Esophagus squamous epithelium (tissue), 5 donors: ENCODE data around the gene C2orf49. TPM values are rescaled to one million over a fixed set of nuclear protein-coding genes. Genes with fewer than 3 reads are reported as not detected.
A peak's percentile ranks its signal among the peaks of the same experiment; 100 is the strongest.

Source experiments
- DNase-seq: peaks from one replicate; lab custom pipeline; 2025; lab: John Stamatoyannopoulos, UW
- H3K27ac ChIP-seq, 4 donors: fragments of 200-600 bp; sonication (generic); one replicate each; pipeline ENCODE4 v1.5.1; 2016 to 2019; ENCODE audit warnings: mild to moderate bottlenecking in 1 of 4
- H3K27me3 ChIP-seq, 4 donors: fragments of 200-600 bp; sonication (generic); 1 replicate in 3 of 4; 2 replicates in 1 of 4; pipeline versions ENCODE4 v1.5.1 to v1.6.0; 2017 to 2021; ENCODE audit warnings: antibody characterized with exemption in 1 of 4
- H3K36me3 ChIP-seq, 3 donors: fragments of 200-600 bp; sonication (generic); one replicate each; pipeline ENCODE4 v1.5.1; 2016 to 2019
- H3K4me1 ChIP-seq, 3 donors: fragments of 200-600 bp; sonication (generic); one replicate each; pipeline ENCODE4 v1.5.1; 2017 to 2019
- H3K4me3 ChIP-seq, 4 donors: fragments of 200-600 bp; sonication (generic); 1 replicate in 3 of 4; 2 replicates in 1 of 4; pipeline ENCODE4 v1.5.1; 2016 to 2019; ENCODE audit warnings: mild to moderate bottlenecking in 2 of 4, moderate library complexity in 1 of 4
- H3K9me3 ChIP-seq, 3 donors: fragments of 200-600 bp; sonication (generic); one replicate each; pipeline ENCODE4 v1.5.1; 2016 to 2019
- POLR2A ChIP-seq, 4 donors: fragments of 450-650 bp; IDR thresholded peaks; one replicate each; pipeline ENCODE4 v1.6.1; 2017; ENCODE audit warnings: antibody characterized with exemption in 4 of 4, mild to moderate bottlenecking in 4 of 4, moderate library complexity in 3 of 4
- WGBS, 2 donors: methylation state at CpG; one replicate each; pipeline ENCODE4 v1.1.5; 2018; 5-methylcytosine and 5-hydroxymethylcytosine counted together
- intact Hi-C: fragments of 100-400 bp; cut with DNase I; formaldehyde crosslinking; loops from one replicate; pipeline ENCODE4 v1.15.0; 2022
- total RNA-seq, 4 donors: library from RNA; depleted of rRNA; stranded (reverse); fragments of >200 nt; gene quantifications; one replicate each; pipeline ENCODE4 v1.1.0, GENCODE V29; 2016
- TF ChIP-seq, protein P1 (sequence below), 6 experiments: fragments of 450-650 bp in 4 of 6; fragments of 200-600 bp in 2 of 6; sonication (generic) in 2 of 6; IDR thresholded peaks; one replicate each; pipeline ENCODE4 v1.5.1; 2016 to 2019; ENCODE audit warnings: antibody characterized with exemption in 6 of 6, mild to moderate bottlenecking in 4 of 6, moderate library complexity in 4 of 6
- donor health status: DM: yes; HTN: yes; CAD: no.

C2orf49 gene
- total RNA-seq, 4 donors from 2014 or later, result 9.3 to 19.8 (median 12.4) TPM

DNA sequence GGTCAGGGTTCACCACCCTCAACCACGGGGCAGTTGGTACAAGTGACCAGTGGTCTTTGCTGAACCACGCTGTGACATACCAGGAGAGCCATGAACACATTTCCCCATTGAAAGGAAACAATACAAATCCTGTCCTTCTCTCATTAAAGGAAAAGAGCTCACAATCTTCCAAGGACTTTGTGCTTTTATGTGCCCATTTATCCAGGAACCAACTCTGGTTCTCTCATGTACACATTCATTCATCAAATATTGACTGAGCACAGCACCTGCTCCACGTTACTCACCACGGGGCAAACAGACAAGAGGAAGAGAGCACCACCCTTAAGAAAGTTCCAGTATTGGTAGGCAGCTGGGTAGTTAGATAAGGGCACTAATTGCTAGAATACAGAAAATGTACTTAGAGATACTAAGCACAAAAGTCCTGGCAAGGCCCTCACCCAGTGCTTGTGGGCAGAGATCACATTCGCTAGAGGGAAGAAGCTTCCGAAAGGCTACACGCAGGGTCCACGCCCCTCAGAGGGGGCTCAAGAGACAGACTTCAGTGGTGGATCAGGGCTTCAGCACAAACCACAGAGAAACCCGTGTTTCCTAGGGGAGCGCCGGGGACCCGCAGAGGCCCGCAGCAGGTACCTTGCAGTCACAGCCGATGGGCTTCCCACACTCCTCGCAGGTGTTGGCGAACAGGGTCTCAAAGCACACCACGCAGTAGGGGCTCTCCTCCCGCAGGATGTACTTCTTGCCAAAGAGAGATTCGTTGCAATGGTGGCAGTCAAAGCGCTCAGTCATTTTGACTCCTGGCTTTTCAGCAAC is 48.6 kb downstream of the C2orf49 start:
- intact Hi-C loops, result no loop called here
- 83 to 85% methylated on average over 14 to 16 of the region's 20 CpGs for WGBS, 2 donors
- no peak overlapping the region for H3K27ac ChIP-seq
- H3K9me3 ChIP-seq, result no peaks in the 10 kb centered on the region
- no peak overlapping the region for H3K4me3 ChIP-seq
- H3K27me3 ChIP-seq, result no peaks in the 10 kb centered on the region
- DNase-seq, result no peak
- no peak for TF ChIP-seq POLR2A (IDR thresholded peaks at IDR 0.05)
- TF ChIP-seq, protein P1, sequence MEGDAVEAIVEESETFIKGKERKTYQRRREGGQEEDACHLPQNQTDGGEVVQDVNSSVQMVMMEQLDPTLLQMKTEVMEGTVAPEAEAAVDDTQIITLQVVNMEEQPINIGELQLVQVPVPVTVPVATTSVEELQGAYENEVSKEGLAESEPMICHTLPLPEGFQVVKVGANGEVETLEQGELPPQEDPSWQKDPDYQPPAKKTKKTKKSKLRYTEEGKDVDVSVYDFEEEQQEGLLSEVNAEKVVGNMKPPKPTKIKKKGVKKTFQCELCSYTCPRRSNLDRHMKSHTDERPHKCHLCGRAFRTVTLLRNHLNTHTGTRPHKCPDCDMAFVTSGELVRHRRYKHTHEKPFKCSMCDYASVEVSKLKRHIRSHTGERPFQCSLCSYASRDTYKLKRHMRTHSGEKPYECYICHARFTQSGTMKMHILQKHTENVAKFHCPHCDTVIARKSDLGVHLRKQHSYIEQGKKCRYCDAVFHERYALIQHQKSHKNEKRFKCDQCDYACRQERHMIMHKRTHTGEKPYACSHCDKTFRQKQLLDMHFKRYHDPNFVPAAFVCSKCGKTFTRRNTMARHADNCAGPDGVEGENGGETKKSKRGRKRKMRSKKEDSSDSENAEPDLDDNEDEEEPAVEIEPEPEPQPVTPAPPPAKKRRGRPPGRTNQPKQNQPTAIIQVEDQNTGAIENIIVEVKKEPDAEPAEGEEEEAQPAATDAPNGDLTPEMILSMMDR (IDR thresholded peaks at IDR 0.05), result no peak
- H3K4me1 ChIP-seq, result peaks cover 12 to 90% (median 36%) of the 10 kb centered on the region in 3 donors
- peaks cover 0 to 55% (median 9%) of the 10 kb centered on the region in 3 donors for H3K36me3 ChIP-seq

DNA sequence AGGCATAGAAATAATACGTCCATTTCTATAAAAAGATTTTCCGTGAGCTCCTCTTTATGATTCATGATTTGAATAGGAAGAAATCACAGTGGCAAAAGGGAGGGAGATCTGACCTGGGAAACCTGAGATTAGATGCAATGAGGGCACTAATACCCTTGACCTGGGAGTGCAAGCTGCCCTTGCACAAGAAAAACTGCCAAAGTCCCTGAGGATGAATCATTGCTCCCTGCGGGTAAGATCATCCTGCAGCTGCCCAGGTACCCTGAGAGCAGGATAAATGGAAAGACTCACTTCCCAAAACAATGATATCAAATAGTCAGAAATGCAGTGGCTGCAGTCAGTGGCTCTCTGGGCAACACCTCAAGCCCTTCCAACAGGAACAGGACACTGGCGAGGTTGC is 49.9 kb downstream of the C2orf49 start:
- TF ChIP-seq POLR2A (IDR thresholded peaks at IDR 0.05), result no peak
- TF ChIP-seq, protein P1 (IDR thresholded peaks at IDR 0.05), result no peak
- no peak for DNase-seq
- no peaks in the 10 kb centered on the region for H3K27me3 ChIP-seq
- intact Hi-C loops, result no loop called here
- WGBS, 2 donors, result 30 to 47% methylated on average over 4 of the region's 4 CpGs
- H3K27ac ChIP-seq, result peak overlapping the region in 3 of 4 donors; percentile 12 to 76 (median 34)
- peaks cover 18 to 90% (median 34%) of the 10 kb centered on the region in 3 donors for H3K4me1 ChIP-seq
- H3K9me3 ChIP-seq, result no peaks in the 10 kb centered on the region
- H3K36me3 ChIP-seq, result peaks cover 0 to 55% (median 9%) of the 10 kb centered on the region in 3 donors
- no peak overlapping the region for H3K4me3 ChIP-seq

DNA sequence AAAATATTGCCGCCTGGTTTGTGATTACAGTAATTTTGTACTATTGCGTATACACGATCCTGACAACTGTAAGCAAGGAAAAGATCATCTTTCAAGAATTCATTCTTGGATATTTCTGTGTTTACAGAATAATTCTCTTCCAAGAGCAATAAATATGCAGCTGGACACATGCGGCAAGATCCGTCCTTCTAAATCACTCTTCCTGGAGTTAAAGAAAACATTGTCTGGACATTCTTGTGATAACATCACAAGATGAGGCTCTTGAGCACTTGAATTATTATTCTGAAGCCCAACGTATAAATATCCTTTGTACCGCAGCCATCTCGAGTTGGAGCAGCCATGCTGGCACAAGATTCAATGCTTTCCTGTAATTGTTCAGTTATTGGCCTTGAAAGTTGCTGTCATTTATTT is 51.6 kb downstream of the C2orf49 start:
- no peak for DNase-seq
- H3K27ac ChIP-seq, result peak overlapping the region in 3 of 4 donors; percentile 67 to 76 (median 71)
- intact Hi-C loops, result no loop called here
- H3K27me3 ChIP-seq, result no peaks in the 10 kb centered on the region
- no peak overlapping the region for H3K4me3 ChIP-seq
- no peak for TF ChIP-seq POLR2A (IDR thresholded peaks at IDR 0.05)
- TF ChIP-seq, protein P1 (IDR thresholded peaks at IDR 0.05), result no peak
- H3K9me3 ChIP-seq, result no peaks in the 10 kb centered on the region
- H3K4me1 ChIP-seq, result peaks cover 19 to 91% (median 43%) of the 10 kb centered on the region in 3 donors
- H3K36me3 ChIP-seq, result peaks cover 0 to 38% (median 9%) of the 10 kb centered on the region in 3 donors
- 34 to 44% methylated on average over 8 of the region's 8 CpGs for WGBS, 2 donors

DNA sequence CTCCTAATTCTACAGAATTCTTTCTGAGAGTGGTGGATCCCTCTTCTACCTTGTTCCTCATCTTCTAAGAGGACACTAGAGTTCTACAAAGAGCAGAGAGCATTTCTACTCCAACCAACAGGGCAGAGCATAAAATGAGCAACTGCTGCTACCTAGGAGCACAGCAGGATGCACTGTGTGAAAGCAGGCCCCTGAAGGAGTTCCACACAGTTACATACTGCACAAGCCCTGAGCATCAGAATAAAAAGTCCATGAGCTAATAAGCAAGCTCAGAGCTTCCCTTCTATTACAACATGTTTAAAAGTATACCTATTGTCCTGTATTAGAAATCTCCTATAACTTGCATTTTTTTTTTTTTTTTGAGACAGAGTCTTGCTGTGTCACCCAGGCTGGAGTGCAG is 53.1 kb downstream of the C2orf49 start:
- no peak for DNase-seq
- no peaks in the 10 kb centered on the region for H3K27me3 ChIP-seq
- peak overlapping the region in 3 of 4 donors; percentile 62 to 76 (median 67) for H3K27ac ChIP-seq
- H3K4me1 ChIP-seq, result peaks cover 23 to 91% (median 55%) of the 10 kb centered on the region in 3 donors
- H3K9me3 ChIP-seq, result no peaks in the 10 kb centered on the region
- H3K36me3 ChIP-seq, result peaks cover 0 to 23% (median 7%) of the 10 kb centered on the region in 3 donors
- H3K4me3 ChIP-seq, result no peak overlapping the region
- TF ChIP-seq POLR2A (IDR thresholded peaks at IDR 0.05), result no peak
- TF ChIP-seq, protein P1 (IDR thresholded peaks at IDR 0.05), result no peak
- intact Hi-C loops, result no loop called here

DNA sequence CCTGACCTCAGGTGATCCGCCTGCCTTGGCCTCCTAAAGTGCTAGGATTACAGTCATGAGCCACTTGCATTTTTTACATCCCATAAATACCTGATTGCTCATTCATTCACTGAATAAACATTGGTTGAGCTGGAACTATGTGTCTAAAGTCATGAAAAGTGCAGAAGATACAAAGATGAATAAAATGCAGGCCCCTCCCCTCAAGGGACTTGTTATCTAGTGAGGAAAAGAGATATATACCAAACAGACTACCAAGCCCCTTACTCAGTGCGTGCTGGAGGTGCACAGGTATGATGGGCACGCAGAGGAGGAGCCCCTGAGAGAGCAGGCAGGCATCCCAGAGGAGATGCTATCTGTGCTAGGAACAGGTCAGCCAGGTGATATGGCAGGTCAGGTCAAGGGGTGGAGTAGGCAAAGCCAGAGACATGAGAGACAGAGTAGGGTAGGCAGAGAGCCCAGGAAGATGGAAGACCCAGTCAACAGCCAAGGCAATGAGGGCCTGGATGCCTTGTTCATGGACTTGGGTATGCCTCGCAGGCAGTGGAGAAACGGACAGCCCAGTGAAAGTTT is 53.8 kb downstream of the C2orf49 start:
- H3K4me3 ChIP-seq, result no peak overlapping the region
- no peaks in the 10 kb centered on the region for H3K27me3 ChIP-seq
- no peak for TF ChIP-seq POLR2A (IDR thresholded peaks at IDR 0.05)
- TF ChIP-seq, protein P1 (IDR thresholded peaks at IDR 0.05), result no peak
- peaks cover 23 to 91% (median 61%) of the 10 kb centered on the region in 3 donors for H3K4me1 ChIP-seq
- no peaks in the 10 kb centered on the region for H3K9me3 ChIP-seq
- DNase-seq, result no peak
- peak overlapping the region; percentile 4 to 76 (median 69) for H3K27ac ChIP-seq
- 78 to 88% methylated on average over 5 of the region's 5 CpGs for WGBS, 2 donors
- peaks cover 0 to 16% (median under 1%) of the 10 kb centered on the region in 3 donors for H3K36me3 ChIP-seq
- intact Hi-C loops, result no loop called here
